ENCODE measurements around the gene ASAP2.
"Not testable (repeated sequence)": the region's sequence is repeated elsewhere in the genome, so short reads cannot be mapped to it uniquely, and the experiment has no call there.

ASAP2 gene

DNA sequence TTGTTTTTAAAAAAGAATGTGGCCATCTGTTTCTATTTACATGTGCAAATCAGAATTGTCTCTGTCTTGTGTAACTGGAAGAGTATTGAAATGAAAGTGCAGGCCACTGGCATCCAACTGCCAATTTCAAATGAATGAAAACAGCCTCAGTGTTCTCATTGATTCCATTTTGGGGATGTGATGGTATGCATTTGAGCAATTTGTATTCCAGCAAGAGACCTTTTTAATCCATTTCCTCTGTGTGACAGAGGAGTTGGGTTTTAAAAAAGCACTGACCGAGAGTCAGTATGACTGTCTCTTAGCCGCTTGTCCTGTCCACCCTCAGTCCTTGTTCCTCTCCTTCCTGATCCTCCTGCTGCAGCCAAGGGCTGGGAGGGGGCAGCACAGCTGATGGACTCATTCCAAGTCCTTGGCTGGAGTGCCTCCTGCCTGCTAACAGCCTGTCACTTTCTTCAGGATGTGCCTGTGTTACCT lies 50.0 kb downstream of the ASAP2 start:
- DNase-seq: no peak

DNA sequence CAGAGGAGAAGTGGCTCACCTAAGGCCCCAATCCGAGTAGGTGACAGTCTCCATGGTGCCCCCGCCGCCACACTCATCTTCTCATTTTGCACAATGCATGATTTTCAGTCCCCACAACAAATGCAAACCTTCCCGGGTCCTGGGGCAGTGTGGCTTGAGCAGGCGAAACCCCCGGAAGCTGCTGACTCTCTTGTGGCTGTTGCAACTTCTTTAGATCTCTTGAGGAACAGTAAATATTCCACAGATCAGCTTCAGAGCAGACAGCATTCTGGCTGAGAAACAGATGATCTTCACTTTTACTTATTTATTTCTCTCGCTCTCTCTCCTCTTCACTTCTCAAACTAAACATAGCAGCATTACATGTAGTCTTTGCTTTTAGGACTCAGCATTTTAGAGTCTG lies 51.9 kb downstream of the ASAP2 start:
- no peak for DNase-seq

DNA sequence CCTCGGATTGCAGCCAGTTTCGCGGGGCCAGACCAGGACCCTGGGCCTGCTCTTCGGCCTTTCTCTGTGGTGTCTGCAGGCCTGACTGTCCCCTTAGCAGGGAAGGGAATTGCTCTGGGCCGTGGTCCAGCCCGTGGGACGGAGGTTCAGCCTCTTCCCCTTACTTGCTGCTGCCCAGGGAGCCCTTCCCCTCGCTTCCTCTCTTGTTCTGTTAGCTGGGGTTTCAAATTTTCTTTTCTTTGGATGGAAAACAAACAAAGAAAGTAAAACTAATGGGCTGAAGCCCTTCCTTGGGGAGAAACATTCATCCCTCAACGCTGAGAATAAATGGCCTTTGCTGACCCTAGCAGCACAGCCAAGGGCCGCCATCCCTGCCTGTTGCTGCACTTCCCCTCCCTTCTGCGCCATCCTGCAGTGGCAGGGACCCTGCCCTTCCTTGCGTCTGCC lies 52.4 kb downstream of the ASAP2 start:
- DNase-seq: no peak

DNA sequence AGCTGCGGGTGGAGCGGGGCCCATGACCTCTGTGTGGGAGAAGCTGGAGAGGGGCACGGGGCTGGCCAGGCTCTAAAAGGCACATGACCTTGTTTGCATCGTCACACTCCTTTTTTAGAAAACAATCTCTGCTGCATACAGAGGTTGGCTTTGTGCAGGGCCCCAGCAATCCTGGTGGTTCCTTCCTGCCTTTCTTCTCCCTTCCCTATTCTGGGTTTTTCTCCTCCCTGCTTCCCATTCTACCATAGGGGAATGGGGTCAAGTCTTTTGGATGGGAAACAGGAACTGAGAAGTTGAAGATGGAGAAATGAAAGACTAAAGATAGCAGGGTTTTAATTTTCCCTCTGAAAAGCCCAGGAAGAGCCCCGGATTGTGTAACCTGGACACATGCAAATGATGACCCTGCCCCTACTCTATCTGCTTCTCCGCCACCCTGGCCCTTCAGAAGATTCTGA lies 53.9 kb downstream of the ASAP2 start:
- no peak for DNase-seq

DNA sequence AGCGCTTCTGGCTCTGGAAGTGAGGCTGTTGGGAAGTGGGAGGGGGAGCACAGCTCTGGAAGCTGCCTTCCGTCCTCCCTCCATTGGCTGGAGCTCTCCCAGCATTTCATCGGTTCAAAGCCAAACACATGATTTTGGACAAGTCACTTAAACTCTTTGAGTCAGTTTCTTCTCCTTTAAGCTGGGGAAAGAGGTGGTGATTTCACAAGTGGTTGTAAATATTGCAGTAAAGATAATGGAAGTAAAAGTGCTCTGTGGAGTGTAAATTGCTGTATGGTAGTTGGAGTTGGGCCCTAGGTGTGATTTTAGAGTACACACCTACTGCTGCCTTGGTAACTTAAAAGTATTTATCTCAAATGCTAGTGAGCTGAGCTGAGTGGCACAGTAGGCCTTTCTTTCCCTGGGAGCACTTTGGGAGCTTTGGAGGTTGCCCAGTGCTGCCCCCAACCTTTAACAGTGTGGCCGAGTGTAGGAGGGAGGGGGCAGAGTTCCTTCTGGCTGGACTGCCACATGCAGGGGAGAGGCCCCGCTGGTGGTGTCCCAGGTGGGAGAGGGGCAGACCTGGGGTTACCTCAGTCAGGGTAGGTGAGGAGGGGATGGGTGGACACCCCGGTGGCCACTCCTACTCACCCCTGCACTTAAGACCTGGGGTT lies 54.7 kb downstream of the ASAP2 start:
- DNase-seq: no peak

DNA sequence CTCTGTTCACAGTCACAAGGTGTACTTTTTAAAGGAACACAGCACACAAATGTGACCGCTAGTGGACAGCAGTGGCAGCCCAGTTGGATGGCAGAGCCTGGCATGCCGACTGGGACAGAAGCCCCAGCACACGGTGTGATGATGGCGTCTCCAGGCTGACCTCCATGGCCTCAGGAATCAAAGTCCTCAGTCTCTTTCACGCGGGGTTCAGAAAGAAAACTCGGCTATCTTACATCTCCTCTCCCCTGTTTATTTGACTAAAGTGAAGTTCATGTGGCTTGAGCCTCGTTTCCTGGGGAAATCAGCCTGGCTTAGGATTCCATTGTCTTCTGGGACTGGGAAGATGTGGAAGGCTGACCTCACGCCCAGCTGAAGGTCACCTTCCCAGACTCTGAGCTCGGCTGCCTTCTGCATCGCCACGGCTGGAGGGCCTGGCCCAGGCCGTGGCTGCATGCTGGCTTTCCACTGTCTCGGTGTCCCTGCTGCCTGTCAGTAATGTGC lies 56.1 kb downstream of the ASAP2 start:
- no peak for DNase-seq

DNA sequence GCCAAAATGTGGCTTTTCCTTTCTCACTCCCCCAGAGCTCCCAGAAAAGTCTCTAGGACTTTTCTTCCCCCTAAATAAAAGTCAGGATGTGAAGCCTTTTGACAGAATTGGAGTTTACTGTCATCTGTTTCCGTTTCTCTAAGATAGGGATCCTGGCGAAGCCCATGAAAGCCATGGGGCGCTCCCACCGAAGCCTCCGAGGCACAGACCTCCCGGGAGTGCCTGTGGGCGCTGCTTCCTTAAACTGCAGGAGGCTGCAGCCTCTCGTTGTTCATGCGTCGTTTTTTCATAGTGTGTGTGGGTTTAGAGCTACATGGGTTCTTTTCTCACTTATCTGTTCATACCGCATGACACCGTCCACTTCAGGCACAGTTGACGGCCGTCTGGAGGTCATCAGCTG lies 56.8 kb downstream of the ASAP2 start:
- DNase-seq: no peak

DNA sequence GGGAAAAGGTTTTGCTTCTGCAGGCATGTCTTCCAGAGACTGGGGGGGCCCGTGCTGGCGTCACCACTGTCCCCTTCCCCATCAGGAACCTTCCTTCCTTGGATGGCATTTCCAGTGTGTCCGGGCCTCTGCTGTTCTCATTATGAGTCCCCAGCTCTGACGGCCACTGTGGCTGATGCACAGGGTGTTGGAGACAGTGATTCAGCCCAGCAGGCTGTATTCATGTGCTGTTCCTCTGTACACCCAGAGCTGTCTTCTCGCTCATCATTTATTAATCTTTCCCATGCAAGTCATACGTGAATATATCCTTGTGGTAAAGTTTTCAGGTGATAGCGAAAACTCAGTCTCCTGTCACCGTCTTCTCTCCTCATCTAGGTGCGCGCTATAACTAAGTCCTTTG lies 57.7 kb downstream of the ASAP2 start:
- DNase-seq: no peak

DNA sequence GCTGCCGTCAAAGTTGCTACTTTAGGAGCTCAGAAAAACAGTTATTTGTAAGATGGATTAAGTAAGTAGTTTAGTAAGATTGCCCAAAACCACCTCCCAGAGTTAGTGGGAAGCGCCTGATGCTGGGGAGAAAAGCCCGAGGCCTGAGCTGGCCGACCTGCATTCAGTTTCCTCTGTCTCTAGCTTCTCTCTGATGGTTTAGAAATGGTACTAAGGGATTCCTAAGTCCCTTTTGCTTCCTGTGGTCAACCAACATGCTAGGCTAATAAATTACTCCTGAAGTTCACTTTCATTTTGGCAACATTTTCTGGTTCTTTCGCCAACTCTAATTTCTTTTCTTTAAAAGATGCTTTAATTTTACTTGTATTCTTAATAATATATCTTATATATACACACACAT lies 60.1 kb downstream of the ASAP2 start:
- no peak for DNase-seq

DNA sequence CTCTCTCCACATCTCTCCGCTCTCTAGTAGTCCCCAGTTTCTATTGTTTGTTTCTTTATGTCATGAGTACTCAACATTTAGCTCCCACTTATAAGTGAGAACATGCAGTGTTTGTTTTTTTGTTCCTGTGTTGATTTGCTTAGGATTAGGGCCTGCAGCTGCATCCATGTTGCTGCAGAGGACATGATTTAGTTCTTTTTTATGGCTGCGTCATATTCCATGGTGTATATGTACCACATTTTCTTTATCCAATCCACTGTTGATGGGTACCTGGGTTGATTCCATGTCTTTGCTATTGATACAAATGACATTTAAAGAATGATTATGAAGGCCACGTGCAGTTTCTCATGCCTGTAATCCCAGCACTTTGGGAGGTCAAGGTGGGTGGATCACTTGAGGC lies 60.7 kb downstream of the ASAP2 start:
- DNase-seq: not testable (repeated sequence)

DNA sequence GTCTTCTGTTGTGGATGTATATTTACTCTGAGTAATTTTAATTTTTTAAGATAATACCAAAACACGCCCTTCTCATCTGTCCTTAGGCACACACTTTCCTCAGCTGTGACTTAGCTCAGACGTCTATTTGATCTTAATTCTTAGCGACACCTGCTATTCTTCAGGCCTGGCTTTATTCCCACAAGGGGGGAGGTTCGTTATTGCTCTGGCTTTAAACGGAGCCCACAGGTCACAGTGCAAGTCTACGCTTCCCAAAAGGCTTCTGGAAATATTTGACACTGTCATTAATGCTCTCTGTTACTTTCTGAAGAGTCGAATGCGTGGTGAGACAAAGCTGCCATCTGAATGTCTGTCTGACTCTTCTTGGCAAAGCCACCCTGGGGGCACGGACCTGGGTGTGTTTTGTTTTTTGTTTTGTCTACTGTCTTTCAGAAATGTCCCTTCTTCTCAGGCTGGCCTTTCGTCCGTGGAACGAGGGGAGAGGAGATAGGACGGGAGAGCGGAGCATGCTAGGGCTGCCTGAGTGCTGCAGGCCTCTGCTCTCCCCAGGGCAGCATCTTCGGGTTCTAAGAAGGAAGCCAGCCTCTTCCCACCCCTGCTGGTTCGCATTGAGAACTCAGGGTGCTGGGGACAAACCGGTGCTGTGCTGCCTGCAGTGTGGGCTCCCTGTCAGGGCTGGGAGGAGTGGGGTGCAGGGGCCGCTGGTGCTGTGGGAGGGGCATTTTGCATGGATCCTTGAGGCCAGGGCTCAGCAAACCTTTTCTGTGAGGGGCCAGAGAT lies 61.9 kb downstream of the ASAP2 start:
- no peak for DNase-seq

DNA sequence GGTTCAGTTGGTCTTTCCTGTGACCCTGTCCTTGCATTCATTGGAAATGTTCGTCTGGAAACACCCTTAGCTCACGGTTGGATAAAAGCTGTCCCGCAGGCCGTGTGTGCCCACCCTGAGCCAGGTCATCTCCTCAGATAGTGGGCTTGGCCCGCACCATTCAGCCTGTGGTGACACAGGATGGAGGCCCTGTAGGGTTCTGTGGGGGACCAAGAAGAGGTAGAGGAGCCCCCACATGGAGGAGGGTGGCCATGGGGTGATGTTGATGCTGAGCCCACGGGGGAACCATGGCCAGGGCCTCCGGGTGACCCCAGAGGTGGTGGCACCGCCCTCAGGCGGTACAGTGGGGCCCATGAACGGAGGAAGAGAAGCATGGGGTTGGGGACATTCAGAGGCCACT lies 62.7 kb downstream of the ASAP2 start:
- DNase-seq: no peak

DNA sequence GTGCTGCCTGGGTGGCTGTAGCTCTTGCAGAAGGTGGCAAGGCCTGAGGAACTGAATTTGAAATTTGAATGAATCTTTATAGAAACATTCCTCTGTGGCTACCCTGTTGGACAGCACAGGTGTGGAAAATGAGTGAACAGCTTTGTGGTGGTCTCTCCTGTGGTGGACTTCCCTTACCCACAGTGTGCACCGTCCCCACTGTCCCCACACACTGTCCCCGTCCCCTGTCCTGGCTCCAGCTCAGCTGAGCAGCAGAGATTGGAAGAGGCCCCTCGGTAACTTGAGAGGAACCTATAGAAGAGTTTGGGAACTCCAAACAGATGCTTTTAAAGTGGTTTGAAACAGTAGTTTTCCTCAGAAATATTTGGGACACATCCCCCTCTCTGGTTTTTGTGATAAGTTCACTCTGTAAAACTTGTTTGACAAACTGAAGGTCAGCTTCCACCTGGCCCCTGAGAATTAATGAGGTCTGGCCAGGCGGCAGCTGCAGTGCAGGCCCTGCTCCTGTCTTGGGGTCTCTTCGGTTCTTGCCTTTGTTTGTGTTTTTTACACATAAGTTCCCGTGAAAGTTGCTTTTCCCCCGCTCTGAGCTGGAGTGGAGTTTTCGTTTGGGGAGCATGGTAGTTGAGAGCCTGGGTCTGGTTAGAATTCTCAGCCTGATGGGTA lies 63.2 kb downstream of the ASAP2 start:
- no peak for DNase-seq

DNA sequence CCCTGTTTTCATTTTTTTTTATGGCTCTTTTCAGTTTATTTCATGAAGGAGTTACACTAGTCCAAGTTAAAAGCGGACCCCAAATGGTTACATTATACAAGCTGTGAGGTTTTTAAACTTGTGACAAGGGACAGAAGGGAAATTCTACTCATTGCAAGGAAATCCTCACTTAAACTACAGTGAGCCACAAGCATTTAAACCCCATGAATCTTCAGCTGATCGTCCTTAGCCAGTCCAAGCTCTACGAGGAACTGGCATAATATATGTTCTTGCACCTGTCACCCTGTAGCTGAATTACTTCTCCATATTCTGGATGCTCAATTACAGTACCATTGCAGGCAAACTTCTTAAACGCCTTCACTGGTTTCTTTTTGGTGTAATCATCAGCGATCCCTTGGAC lies 64.5 kb downstream of the ASAP2 start:
- no peak for DNase-seq

DNA sequence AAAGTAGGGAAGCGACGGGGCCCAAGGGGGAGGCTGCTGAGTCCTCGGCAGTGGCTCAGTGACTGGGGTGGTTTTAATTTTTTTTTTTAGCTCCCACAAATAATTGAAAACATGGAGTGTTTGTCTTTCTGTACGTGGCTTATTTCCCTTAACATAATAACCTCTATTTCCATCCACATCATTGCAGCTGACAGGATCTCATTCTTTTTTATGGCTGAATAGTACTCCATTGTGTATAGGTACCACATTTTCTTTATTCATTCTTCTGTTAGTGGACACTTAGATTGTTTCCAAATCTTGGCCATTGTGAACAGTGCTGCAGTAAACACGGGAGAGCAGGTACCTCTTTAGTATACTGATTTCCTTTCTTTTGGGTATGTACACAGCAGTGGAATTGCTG lies 65.1 kb downstream of the ASAP2 start:
- DNase-seq: no peak

DNA sequence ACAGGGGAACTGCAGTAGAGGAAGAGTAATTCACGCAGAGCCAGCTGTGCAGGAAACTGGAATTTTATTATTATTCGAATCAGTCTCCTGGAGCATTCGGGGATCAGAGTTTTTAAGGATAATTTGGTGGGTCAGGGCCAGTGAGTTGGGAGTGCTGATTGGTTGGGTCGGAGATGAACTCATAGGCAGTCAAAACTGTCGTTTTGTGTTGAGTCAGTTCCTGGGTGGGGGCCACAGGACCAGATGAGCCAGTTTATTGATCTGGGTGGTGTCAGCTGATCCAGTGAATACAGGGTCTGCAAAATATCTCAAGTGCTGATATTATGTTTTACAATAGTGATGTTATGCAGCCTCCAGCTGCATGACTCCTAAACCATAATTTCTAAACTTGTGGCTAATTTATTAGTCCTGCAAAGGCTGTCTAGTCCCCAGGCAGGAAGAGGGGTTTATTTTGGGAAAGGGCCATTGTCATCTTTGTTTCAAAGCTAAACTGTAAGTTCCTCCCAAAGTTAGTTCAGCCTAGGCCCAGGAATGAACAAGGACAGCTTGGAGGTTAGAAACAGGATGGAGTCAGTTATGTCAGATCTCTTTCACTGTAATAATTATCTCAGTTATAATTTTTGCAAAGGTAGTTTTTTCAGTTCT lies 67.0 kb downstream of the ASAP2 start:
- no peak for DNase-seq

DNA sequence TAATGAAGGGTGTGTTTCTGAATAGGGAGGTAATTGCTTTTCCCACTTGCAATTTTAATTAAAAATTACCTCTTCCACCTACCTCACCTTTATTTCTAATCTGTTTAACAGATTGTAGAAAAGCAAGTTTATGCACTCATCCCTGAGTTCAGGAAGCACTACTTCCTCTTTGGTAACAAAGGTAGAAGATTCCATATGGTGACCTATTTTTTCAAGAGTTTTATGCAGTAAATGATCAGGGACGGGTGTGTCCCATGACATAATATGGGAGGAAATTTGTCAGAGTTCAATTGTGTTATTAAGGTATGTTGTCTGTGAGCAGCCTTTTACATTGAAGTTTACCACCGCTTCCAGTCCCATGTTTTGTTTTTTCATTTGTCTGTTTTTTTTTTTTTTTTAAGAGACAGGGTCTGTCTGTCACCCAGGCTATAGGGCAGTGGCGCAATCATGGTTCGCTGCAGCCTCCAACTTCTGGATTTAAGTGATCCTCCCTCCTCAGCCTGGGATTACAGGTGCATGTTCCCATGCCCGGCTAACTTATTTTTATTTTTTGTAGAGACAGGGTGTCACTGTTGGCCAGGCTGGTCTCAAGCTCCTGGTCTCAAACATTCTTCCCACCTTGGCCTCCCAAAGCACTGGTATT lies 68.2 kb downstream of the ASAP2 start:
- DNase-seq: no peak

DNA sequence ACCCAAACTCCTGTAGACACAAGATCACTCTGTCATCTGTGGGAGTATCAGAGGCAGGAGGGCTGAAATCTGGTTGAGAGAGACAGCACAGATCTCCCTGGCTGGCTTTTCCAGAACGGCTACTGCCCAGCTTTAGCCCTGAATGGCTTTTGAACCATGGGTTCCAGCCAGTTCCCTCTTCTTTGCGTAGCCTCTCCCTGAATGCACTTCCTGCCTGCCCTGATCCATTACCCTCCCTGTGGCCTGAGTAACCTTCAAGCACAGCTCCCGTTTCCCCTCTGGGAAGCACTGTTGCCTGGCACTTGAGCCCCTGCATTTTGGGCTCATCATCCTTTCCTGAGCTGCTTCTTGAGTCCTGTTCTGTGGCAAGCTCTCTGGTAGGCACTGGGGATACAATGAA lies 68.8 kb downstream of the ASAP2 start:
- DNase-seq: no peak

DNA sequence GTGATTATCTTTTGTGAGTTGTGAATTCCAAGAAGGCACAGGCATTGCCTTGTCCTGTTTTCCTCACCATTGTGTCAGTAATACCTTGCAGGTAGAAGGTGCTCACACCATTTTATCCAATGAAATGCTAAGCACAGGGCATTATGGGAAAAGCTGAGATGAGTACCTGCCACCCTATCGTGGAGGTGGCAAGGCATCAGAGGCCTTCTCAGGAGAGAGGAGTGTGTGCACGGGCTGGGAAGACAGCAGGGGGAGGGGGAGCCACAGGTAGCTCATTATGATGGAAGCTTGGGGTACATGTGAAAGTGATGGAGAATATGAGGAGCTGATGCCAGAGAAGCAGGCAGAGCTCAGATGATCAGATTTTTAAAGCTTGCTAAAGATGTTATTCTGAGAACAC lies 69.5 kb downstream of the ASAP2 start:
- DNase-seq: no peak

DNA sequence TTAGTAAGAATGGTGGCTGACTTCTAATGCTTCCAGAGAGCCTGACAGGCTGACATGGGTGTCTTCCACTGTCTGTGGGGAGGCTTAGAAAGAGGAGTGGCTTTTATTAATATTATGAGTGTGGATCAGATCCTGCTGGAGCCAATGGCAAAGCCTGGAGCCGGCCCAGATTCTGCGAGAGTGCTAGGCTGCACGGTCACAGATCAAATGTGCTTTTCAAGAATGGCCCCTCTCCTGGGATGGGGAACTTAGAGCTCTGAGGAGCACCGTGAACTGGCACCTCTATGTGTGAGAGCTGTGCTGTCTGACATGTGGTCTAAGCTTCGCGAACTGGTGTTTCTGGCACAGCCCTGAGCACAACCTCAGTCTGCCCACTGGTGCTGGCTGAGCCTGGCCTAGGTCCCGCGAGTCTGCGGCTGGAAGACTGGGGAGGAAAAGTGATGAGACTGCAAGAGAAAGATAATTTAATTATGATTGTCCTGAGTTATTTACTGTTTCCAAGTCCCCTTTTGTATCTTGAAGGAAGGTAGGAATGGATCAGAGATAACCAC lies 70.4 kb downstream of the ASAP2 start:
- DNase-seq: no peak

DNA sequence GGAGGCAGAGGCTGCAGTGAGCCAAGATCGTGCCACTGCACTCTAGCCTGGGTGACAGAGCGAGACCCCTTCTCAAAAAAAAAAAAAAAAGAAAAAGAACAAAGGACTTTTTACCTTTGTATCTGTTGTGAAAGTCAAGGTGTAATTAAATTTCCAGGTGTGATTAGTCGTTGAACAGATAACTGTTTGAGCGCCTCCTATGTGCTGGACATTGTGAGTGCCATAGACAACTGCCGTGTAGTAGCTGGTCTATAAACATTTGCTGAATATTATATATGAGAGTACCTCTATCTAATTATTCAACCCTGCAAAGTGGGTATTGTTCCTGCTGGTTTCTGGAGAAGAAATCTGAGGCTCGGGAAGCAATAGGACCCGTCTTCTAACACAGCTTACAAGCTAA lies 71.8 kb downstream of the ASAP2 start:
- DNase-seq: no peak

DNA sequence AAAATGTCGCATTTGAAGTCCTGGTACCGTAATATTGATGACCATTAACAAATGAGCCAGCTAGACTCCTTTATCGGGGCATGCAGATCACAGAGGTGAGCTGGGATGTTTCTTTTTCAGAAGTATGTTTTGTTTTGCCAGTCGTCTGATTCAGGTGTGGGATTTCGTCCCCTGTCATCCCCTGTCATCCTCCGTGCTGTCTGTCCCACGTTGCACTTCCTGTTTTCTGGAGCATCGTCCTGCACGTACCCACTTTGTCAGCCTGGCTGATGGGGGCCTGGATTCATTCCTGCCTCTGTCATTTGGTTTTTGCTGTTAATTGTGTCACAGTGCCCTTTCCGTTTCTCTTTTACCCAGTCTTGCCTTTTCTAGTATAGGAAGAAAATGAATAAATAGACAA lies 72.8 kb downstream of the ASAP2 start:
- DNase-seq: no peak

Data from activated CD4-positive, CD25-positive, alpha-beta regulatory T cell treated with anti-CD3 and anti-CD28 coated beads, Interleukin-2, amount 50 U/mL, for 72 hours (primary cell).